ENCODE data around the gene NLGN2. TPM values are rescaled to one million over a fixed set of nuclear protein-coding genes. Genes with fewer than 3 reads are reported as not detected.

The NLGN2 gene
- total RNA-seq, 2 experiments from 2014 or later = 7.6 to 8.4 TPM

DNA sequence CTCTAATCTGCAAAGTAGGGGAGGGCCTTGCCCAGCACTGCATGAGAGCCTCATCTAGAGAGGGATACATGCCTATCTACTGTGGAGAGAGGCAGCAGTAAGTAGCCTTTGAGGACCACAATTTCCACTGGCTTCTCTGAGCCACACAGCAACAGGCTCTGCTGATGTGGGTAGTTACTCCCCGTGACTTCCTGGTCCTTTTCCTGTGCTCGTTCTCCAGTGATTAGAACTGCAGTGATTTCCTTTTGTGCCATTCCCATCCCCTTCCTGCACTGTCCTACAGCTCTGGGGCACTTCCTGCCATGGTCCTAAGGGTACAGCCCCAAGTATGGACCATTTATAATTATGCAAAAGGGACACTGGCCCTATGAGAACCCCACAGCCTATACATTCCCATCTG, 16.3 kb upstream of the NLGN2 start:
- peaks cover 66% of the 10 kb centered on the region for H3K36me3 Mint-ChIP-seq (ENCODE audit: low read depth)
- H3K27ac Mint-ChIP-seq = peak overlapping the region; percentile 75
- no peaks in the 10 kb centered on the region for H3K27me3 Mint-ChIP-seq
- no peaks in the 10 kb centered on the region for H3K9me3 Mint-ChIP-seq
- intact Hi-C loops (cut with DNase I, micrococcal nuclease) = loop anchor here in 1 of 2 experiments (5.0 kb wide), 1 partner anchor 41 kb away; no protein-coding TSS in a partner anchor
- DNase-seq (no peak), ATAC-seq (ENCODE audit: poor library complexity) (no peak)
- peaks cover 55% of the 10 kb centered on the region for H3K36me3 ChIP-seq (ENCODE audit: insufficient read depth, low read length)
- H3K27ac ChIP-seq (ENCODE audit: low read depth in 1 of 2, low read length in 2 of 2) = no peak overlapping the region
- no peaks in the 10 kb centered on the region for H3K9me3 ChIP-seq (ENCODE audit: control insufficient read depth in 1 of 2, insufficient read depth in 1 of 2, low read length in 2 of 2)
- H3K4me3 Mint-ChIP-seq = peak overlapping the region; percentile 45
- peaks cover 36% of the 10 kb centered on the region for H3K4me1 Mint-ChIP-seq (ENCODE audit: low read depth)
- TF ChIP-seq, protein P1, sequence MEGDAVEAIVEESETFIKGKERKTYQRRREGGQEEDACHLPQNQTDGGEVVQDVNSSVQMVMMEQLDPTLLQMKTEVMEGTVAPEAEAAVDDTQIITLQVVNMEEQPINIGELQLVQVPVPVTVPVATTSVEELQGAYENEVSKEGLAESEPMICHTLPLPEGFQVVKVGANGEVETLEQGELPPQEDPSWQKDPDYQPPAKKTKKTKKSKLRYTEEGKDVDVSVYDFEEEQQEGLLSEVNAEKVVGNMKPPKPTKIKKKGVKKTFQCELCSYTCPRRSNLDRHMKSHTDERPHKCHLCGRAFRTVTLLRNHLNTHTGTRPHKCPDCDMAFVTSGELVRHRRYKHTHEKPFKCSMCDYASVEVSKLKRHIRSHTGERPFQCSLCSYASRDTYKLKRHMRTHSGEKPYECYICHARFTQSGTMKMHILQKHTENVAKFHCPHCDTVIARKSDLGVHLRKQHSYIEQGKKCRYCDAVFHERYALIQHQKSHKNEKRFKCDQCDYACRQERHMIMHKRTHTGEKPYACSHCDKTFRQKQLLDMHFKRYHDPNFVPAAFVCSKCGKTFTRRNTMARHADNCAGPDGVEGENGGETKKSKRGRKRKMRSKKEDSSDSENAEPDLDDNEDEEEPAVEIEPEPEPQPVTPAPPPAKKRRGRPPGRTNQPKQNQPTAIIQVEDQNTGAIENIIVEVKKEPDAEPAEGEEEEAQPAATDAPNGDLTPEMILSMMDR (IDR thresholded peaks at IDR 0.05) = no peak
- no peaks in the 10 kb centered on the region for H3K27me3 ChIP-seq (ENCODE audit: control insufficient read depth in 1 of 2, insufficient read depth in 2 of 2, low read length in 2 of 2)
- peaks cover 49% of the 10 kb centered on the region for H3K4me1 ChIP-seq (ENCODE audit: insufficient read depth, low read length)
- ChIA-PET POLR2A (no interaction called here), CTCF (no interaction called here)
- no peak overlapping the region for H3K4me3 ChIP-seq (ENCODE audit: low read length)

DNA sequence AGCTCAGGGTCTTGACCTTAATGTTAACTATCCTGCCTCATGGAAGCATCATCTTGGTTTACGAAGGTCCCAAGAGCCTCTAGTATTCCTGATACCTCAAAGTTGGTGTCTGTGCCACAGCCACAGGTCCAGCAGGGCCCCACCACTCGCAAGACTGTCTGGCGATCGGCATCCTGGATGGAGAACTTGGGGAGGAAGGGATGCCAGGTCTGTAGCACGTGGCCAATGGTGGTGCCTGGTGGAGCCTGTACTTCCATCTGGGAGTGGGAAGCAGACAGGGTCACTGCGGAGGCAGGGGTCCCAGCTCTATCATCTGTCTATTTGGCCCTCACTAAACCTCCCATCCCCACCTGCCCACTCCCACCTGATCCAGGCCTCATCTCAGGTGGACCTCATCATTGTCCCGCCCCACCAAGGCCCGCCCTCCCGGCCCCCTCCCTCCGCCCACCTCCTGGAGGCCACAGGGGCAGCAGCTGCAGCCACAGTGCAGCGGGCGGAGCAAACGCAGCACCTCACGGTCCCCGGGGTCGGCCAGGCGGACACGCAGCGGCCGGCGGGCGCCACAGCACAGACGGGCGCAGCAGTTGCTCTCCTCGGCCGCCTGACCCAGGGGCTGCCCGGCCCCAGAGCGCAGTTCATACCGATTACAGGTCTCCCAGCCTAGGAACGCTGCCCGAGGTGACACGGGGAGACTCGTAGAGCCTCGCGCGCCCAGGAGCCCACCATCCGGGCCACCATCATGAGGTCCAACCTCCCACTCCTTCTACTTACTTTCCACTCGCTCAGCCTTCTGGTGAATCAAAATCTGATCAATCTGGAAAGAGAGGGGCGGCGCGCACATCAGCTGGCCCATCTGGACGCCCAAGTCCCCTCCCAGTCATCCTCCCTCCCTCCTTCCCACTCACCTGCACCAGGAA, 14.7 kb upstream of the NLGN2 start:
- Histone ChIP-seq H3K36me3 (ENCODE audit: insufficient read depth, low read length) (peaks cover 48% of the 10 kb centered on the region), H3K4me1 (ENCODE audit: insufficient read depth, low read length) (peaks cover 49% of the 10 kb centered on the region), H3K4me3 (ENCODE audit: low read length) (peak overlapping the region; percentile 82), H3K27me3 (ENCODE audit: control insufficient read depth in 1 of 2, insufficient read depth in 2 of 2, low read length in 2 of 2) (no peaks in the 10 kb centered on the region), H3K27ac (ENCODE audit: low read depth in 1 of 2, low read length in 2 of 2) (peak overlapping the region; percentile 68 to 79), H3K9me3 (ENCODE audit: control insufficient read depth in 1 of 2, insufficient read depth in 1 of 2, low read length in 2 of 2) (no peaks in the 10 kb centered on the region)
- H3K4me3 Mint-ChIP-seq = peak overlapping the region; percentile 96
- intact Hi-C loops (cut with DNase I, micrococcal nuclease) = loop anchor here in 1 of 2 experiments (5.0 kb wide), 1 partner anchor 39 kb away; no protein-coding TSS in a partner anchor
- POLR2A ChIA-PET = interaction anchor here (1.0 to 2.9 kb wide), 4 partner anchors 8 to 52 kb away, joined by 4 to 31 read pairs (median 14); partner anchors contain the start of genes CHRNB1, TMEM102 and TMEM256
- peaks cover 54% of the 10 kb centered on the region for H3K36me3 Mint-ChIP-seq (ENCODE audit: low read depth)
- H3K9me3 Mint-ChIP-seq = no peaks in the 10 kb centered on the region
- CTCF ChIA-PET = interaction anchor here (1.1 to 1.8 kb wide), 2 partner anchors 9 to 11 kb away, joined by 8 to 10 read pairs; partner anchors contain the start of gene TMEM256
- ATAC-seq (ENCODE audit: poor library complexity) = no peak
- peak in 1 of 14 experiments; percentile 33 for DNase-seq
- H3K4me1 Mint-ChIP-seq (ENCODE audit: low read depth) = peaks cover 36% of the 10 kb centered on the region
- TF ChIP-seq, protein P1 (IDR thresholded peaks at IDR 0.05) = no peak
- H3K27ac Mint-ChIP-seq = peak overlapping the region; percentile 94
- H3K27me3 Mint-ChIP-seq = no peaks in the 10 kb centered on the region

DNA sequence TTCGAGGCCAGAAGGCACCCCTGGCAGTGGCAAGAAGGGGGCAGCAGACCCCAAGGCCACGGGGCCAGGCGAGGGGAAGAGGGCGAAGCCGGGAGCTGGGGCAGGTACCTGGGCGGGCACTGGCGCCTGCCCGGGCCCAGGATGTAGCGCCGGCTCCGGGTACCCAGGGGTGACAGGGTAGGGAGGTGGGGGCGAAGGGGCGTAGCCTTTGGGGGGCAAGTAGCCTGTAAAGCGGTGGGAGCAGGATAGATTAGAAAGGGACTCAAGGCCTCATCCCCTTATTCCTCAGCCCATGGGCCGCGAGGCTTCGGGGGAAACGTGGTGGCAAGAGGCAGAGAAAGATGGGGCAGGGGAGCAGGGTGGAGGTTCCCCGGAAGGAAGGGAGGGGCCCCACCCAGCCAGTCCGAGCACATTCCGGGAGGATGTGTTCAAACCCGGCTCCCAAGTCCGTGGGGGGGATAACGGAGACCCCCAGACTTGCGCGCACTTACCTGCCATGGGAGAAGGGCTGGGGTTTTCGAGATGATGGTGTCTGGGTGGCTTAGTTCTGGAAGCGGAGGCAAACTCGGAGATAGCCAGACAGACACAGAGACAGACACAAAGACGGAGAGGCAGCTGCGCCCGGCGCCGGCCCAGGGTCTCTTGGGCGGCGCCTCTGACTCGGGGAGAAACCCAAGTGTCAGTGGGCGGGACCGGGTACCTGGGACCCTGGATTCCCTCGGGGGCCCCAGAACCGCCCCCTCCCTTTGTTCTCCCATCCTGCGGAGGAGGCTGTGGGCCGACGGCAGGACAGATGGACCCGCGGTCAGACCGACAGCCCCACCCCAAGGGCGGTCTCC, 13.8 kb upstream of the NLGN2 start:
- peaks cover 49% of the 10 kb centered on the region for H3K4me1 ChIP-seq (ENCODE audit: insufficient read depth, low read length)
- peak overlapping the region; percentile 68 to 79 for H3K27ac ChIP-seq (ENCODE audit: low read depth in 1 of 2, low read length in 2 of 2)
- H3K4me3 ChIP-seq (ENCODE audit: low read length) = peak overlapping the region; percentile 82
- ATAC-seq (ENCODE audit: poor library complexity) (peak; percentile 69), DNase-seq (peak in 12 of 14 experiments; percentile 44 to 91 (median 65))
- H3K9me3 ChIP-seq (ENCODE audit: control insufficient read depth in 1 of 2, insufficient read depth in 1 of 2, low read length in 2 of 2) = no peaks in the 10 kb centered on the region
- H3K9me3 Mint-ChIP-seq = no peaks in the 10 kb centered on the region
- TF ChIP-seq, protein P1 (IDR thresholded peaks at IDR 0.05) = no peak
- H3K4me1 Mint-ChIP-seq (ENCODE audit: low read depth) = peaks cover 36% of the 10 kb centered on the region
- H3K27me3 ChIP-seq (ENCODE audit: control insufficient read depth in 1 of 2, insufficient read depth in 2 of 2, low read length in 2 of 2) = no peaks in the 10 kb centered on the region
- ChIA-PET CTCF (interaction anchor here (1.1 to 1.8 kb wide), 4 partner anchors 10 to 43 kb away, joined by 4 to 10 read pairs (median 7); partner anchors contain the start of gene TMEM256), POLR2A (interaction anchor here (0.8 to 2.9 kb wide), 6 partner anchors 9 to 294 kb away, joined by 3 to 31 read pairs (median 8); partner anchors contain the start of genes ACAP1, CHRNB1, TMEM102 and TMEM256)
- H3K27me3 Mint-ChIP-seq = no peaks in the 10 kb centered on the region
- intact Hi-C loops (cut with DNase I, micrococcal nuclease) = loop anchor here (1.0 to 5.0 kb wide), 3 partner anchors 10 to 38 kb away; partner anchors contain the start of gene TMEM256 (in 2 of the 2)
- H3K36me3 ChIP-seq (ENCODE audit: insufficient read depth, low read length) = peaks cover 39% of the 10 kb centered on the region
- peak overlapping the region; percentile 96 for H3K4me3 Mint-ChIP-seq
- peak overlapping the region; percentile 94 for H3K27ac Mint-ChIP-seq
- H3K36me3 Mint-ChIP-seq (ENCODE audit: low read depth) = peaks cover 48% of the 10 kb centered on the region

Data from CD4-positive, alpha-beta T cell (primary cell).